GM18502 (cell line): ENCODE data around the gene FAM185A.
"Not testable (repeated sequence)": the region's sequence is repeated elsewhere in the genome, so short reads cannot be mapped to it uniquely, and the experiment has no call there.

Source experiments
- ATAC-seq: cut with Tn5 transposase; IDR thresholded peaks from one replicate; pipeline ENCODE4 v1.9.1; 2021; ENCODE audit warnings: mild to moderate bottlenecking; ENCODE audit not compliant: unreplicated experiment, poor library complexity

Gene FAM185A

GRCh38 chr7:102776217-102776616, 27.4 kb downstream of the FAM185A start:
- not testable (repeated sequence) for ATAC-seq

GRCh38 chr7:102778663-102779062, 29.9 kb downstream of the FAM185A start:
- not testable (repeated sequence) for ATAC-seq

GRCh38 chr7:102780926-102781325, 32.1 kb downstream of the FAM185A start:
- ATAC-seq = not testable (repeated sequence)

GRCh38 chr7:102788770-102789169, 40.0 kb downstream of the FAM185A start:
- ATAC-seq = not testable (repeated sequence)

- not testable (repeated sequence) for ATAC-seq
Measured at GRCh38 chr7:102790364-102791100, 41.7 kb downstream of the FAM185A start.

GRCh38 chr7:102791367-102791766, 42.6 kb downstream of the FAM185A start:
- ATAC-seq = not testable (repeated sequence)

GRCh38 chr7:102791831-102792230, 43.0 kb downstream of the FAM185A start:
- not testable (repeated sequence) for ATAC-seq

- ATAC-seq = not testable (repeated sequence)
Measured at GRCh38 chr7:102794567-102794966, 45.8 kb downstream of the FAM185A start.

- not testable (repeated sequence) for ATAC-seq
Measured at GRCh38 chr7:102795987-102796595, 47.3 kb downstream of the FAM185A start.

GRCh38 chr7:102806613-102807012, 57.8 kb downstream of the FAM185A start:
- ATAC-seq = no peak

GRCh38 chr7:102810916-102811315, 62.1 kb downstream of the FAM185A start:
- no peak for ATAC-seq

- no peak for ATAC-seq
Measured at GRCh38 chr7:102811942-102812678, 63.3 kb downstream of the FAM185A start.

- ATAC-seq = no peak
Measured at GRCh38 chr7:102813191-102814024, 64.6 kb downstream of the FAM185A start.

GRCh38 chr7:102814025-102814471, 65.2 kb downstream of the FAM185A start:
- ATAC-seq = no peak

GRCh38 chr7:102817616-102818573, 69.1 kb downstream of the FAM185A start:
- ATAC-seq = no peak

GRCh38 chr7:102819151-102819550, 70.4 kb downstream of the FAM185A start:
- no peak for ATAC-seq

- no peak for ATAC-seq
Measured at GRCh38 chr7:102821994-102822747, 73.4 kb downstream of the FAM185A start.

GRCh38 chr7:102823390-102824119, 74.8 kb downstream of the FAM185A start:
- no peak for ATAC-seq
